Prostate gland (tissue), 2 donors: Measurements from ENCODE around the gene PLCB4. TPM values are rescaled to one million over a fixed set of nuclear protein-coding genes. Genes with fewer than 3 reads are reported as not detected.

Source experiments
- DNase-seq: peaks from one replicate; pipeline ENCODE4 v3.0.0-alpha.2; 2019; ENCODE audit warnings: low spot score
- H3K27ac ChIP-seq, 2 donors: fragments of 200-600 bp; sonication (generic); 2 replicates each; pipeline ENCODE4 v1.5.1; 2017 to 2019
- H3K27me3 ChIP-seq: fragments of 200-600 bp; sonication (generic); replicated peaks from 2 replicates; pipeline ENCODE4 v1.5.1; 2019; ENCODE audit not compliant: insufficient read depth
- H3K36me3 ChIP-seq, 2 donors: fragments of 200-600 bp; sonication (generic); 1 replicate in 1 of 2; 2 replicates in 1 of 2; pipeline versions ENCODE4 v1.5.1 to v1.8.1; 2017 to 2019
- H3K4me1 ChIP-seq: fragments of 200-600 bp; sonication (generic); replicated peaks from 2 replicates; pipeline ENCODE4 v1.5.1; 2019
- H3K4me3 ChIP-seq, 2 donors: fragments of 200-600 bp; sonication (generic); 2 replicates each; pipeline ENCODE4 v1.5.1; 2017 to 2019
- H3K9me3 ChIP-seq: fragments of 200-600 bp; sonication (generic); 2 replicates; pipeline ENCODE4 v1.5.1; 2017
- CTCF ChIP-seq, 4 experiments: fragments of 200-600 bp in 2 of 4; fragments of 450-650 bp in 2 of 4; sonication (generic) in 2 of 4; IDR thresholded peaks; 1 replicate in 3 of 4; 2 replicates in 1 of 4; pipeline ENCODE4 v1.5.1; 2016 to 2019; ENCODE audit warnings: antibody characterized with exemption in 4 of 4, mild to moderate bottlenecking in 2 of 4, moderate library complexity in 2 of 4
- POLR2A ChIP-seq: fragments of 450-650 bp; IDR thresholded peaks from one replicate; pipeline ENCODE4 v1.6.1; 2016; ENCODE audit warnings: antibody characterized with exemption, mild to moderate bottlenecking
- POLR2AphosphoS5 ChIP-seq: sonication (generic); formaldehyde crosslinking; IDR thresholded peaks from one replicate; pipeline ENCODE4 v1.6.1; 2017; ENCODE audit warnings: antibody characterized with exemption
- WGBS: methylation state at CpG from one replicate; pipeline ENCODE4 v1.1.5; 2018; 5-methylcytosine and 5-hydroxymethylcytosine counted together
- intact Hi-C: fragments of 100-400 bp; cut with DNase I; formaldehyde crosslinking; loops from one replicate; pipeline ENCODE4 v1.14.2; 2022
- total RNA-seq, 2 donors: library from RNA; depleted of rRNA; stranded (reverse); fragments of >200 nt; gene quantifications; one replicate each; pipeline ENCODE4 v1.1.0, GENCODE V29; 2016

Gene PLCB4
- 10 to 100 TPM in 1 of 2 donors, 1 to 10 TPM in 1; 9.1 to 11.6 TPM for total RNA-seq

- Histone ChIP-seq H3K27me3 (no peaks in the 10 kb centered on the region), H3K36me3 (no peaks in the 10 kb centered on the region), H3K4me1 (no peaks in the 10 kb centered on the region), H3K4me3 (peak within 1 kb of the TSS; percentile 80 to 88), H3K9me3 (no peaks in the 10 kb centered on the region), H3K27ac (peak within 1 kb of the TSS; percentile 78 to 81)
- under 1% methylated on average over 59 of the region's 75 CpGs for WGBS
- DNase-seq: peak; percentile 45
- TF ChIP-seq POLR2A (no peak), CTCF (IDR thresholded peaks at IDR 0.05) (no peak), POLR2AphosphoS5 (no peak)
- intact Hi-C loops: loop anchor here (2.0 to 5.0 kb wide), 3 partner anchors 122 to 293 kb away; no protein-coding TSS in a partner anchor
These were observed at the start of gene PLCB4 for GRCh38 chr20:9068841-9069663. Gene PLCB4, plus strand, starts transcription at chr20:9069087. Its CDS starts 238,728 bp downstream, at chr20:9307815.

GRCh38 chr20:9019833-9020232 lies 49.1 kb upstream of the PLCB4 start:
- H3K9me3 ChIP-seq: no peaks in the 10 kb centered on the region
- no peak overlapping the region for H3K4me3 ChIP-seq
- DNase-seq: no peak
- H3K36me3 ChIP-seq: no peaks in the 10 kb centered on the region
- intact Hi-C loops: no loop called here
- H3K27ac ChIP-seq: no peak overlapping the region
- TF ChIP-seq POLR2A (no peak), CTCF (IDR thresholded peaks at IDR 0.05) (no peak), POLR2AphosphoS5 (no peak)
- H3K4me1 ChIP-seq: no peaks in the 10 kb centered on the region
- H3K27me3 ChIP-seq: no peaks in the 10 kb centered on the region

GRCh38 chr20:9021216-9021615 lies 47.7 kb upstream of the PLCB4 start:
- DNase-seq: no peak
- intact Hi-C loops: no loop called here

GRCh38 chr20:9021699-9022098 lies 47.2 kb upstream of the PLCB4 start:
- Histone ChIP-seq H3K4me3 (no peak overlapping the region), H3K27me3 (no peaks in the 10 kb centered on the region), H3K27ac (no peak overlapping the region), H3K4me1 (no peaks in the 10 kb centered on the region), H3K36me3 (no peaks in the 10 kb centered on the region), H3K9me3 (no peaks in the 10 kb centered on the region)
- 70% methylated on average over 2 of the region's 2 CpGs for WGBS
- DNase-seq: no peak
- intact Hi-C loops: no loop called here
- TF ChIP-seq POLR2A: no peak
- no peak for TF ChIP-seq POLR2AphosphoS5

More at GRCh38 chr20:9021216-9021615, 47.7 kb upstream of the PLCB4 start:
- Histone ChIP-seq H3K9me3 (no peaks in the 10 kb centered on the region), H3K4me3 (no peak overlapping the region), H3K27ac (no peak overlapping the region), H3K27me3 (no peaks in the 10 kb centered on the region), H3K4me1 (no peaks in the 10 kb centered on the region), H3K36me3 (no peaks in the 10 kb centered on the region)
- WGBS: 78% methylated on average over 3 of the region's 3 CpGs
- TF ChIP-seq CTCF (IDR thresholded peaks at IDR 0.05) (no peak), POLR2A (no peak), POLR2AphosphoS5 (no peak)

GRCh38 chr20:9022376-9022775 lies 46.5 kb upstream of the PLCB4 start:
- intact Hi-C loops: no loop called here

More at GRCh38 chr20:9022376-9022775, 46.5 kb upstream of the PLCB4 start:
- Histone ChIP-seq H3K27me3 (no peaks in the 10 kb centered on the region), H3K36me3 (no peaks in the 10 kb centered on the region), H3K27ac (no peak overlapping the region), H3K4me1 (no peaks in the 10 kb centered on the region), H3K9me3 (no peaks in the 10 kb centered on the region), H3K4me3 (no peak overlapping the region)
- TF ChIP-seq POLR2AphosphoS5 (no peak), CTCF (IDR thresholded peaks at IDR 0.05) (no peak), POLR2A (no peak)
- DNase-seq: no peak
- WGBS: 91% methylated on average over 2 of the region's 2 CpGs
